OCI-LY3 (cell line): Measurements from ENCODE around the gene ABLIM3.

ENCODE experiments used
- H2AFZ ChIP-seq: fragments of 200-600, 300-600 bp; shearing (Covaris generic); 2 replicates; pipeline ENCODE4 v1.6.0; 2014; ENCODE audit warnings: antibody characterized with exemption, low read depth, low read length
- H3K27ac ChIP-seq: fragments of 200-600, 300-600 bp; sonication (generic); 2 replicates; pipeline ENCODE4 v1.5.1; 2014; ENCODE audit warnings: mild to moderate bottlenecking, low read length, moderate library complexity, mixed read lengths
- H3K27me3 ChIP-seq: fragments of 200-600, 300-600 bp; sonication (generic); 2 replicates; pipeline ENCODE4 v1.6.1; 2014; ENCODE audit warnings: low read depth, low read length, mixed read lengths
- H3K36me3 ChIP-seq: fragments of 200-600, 300-600 bp; sonication (generic); replicated peaks from 2 replicates; pipeline ENCODE3; 2014; ENCODE audit warnings: low read depth, low read length, mixed read lengths
- H3K4me1 ChIP-seq: fragments of 300-600, 200-600 bp; sonication (generic); 2 replicates; pipeline ENCODE4 v1.6.1; 2014; ENCODE audit warnings: low read length, mixed read lengths
- H3K4me2 ChIP-seq: fragments of 200-600, 300-600 bp; sonication (generic); 2 replicates; pipeline ENCODE4 v1.6.1; 2014; ENCODE audit warnings: low read length, mixed read lengths
- H3K4me3 ChIP-seq: fragments of 300-600, 200-600 bp; sonication (generic); 2 replicates; pipeline ENCODE4 v1.5.1; 2014; ENCODE audit warnings: antibody characterized with exemption, mild to moderate bottlenecking, low read length, moderate library complexity
- H3K79me2 ChIP-seq: fragments of 300-600, 200-600 bp; shearing (Covaris generic); 2 replicates; pipeline ENCODE4 v1.6.1; 2014; ENCODE audit warnings: mild to moderate bottlenecking, low read length, mixed read lengths
- H3K9ac ChIP-seq: fragments of 300-600, 200-600 bp; shearing (Covaris generic); 2 replicates; pipeline ENCODE4 v1.6.0; 2014; ENCODE audit warnings: mild to moderate bottlenecking, low read length, moderate library complexity
- H3K9me3 ChIP-seq: fragments of 200-600, 300-600 bp; shearing (Covaris generic); 2 replicates; pipeline ENCODE4 v1.6.1; 2014; ENCODE audit warnings: low read length, mixed read lengths; ENCODE audit not compliant: insufficient read depth
- H4K20me1 ChIP-seq: fragments of 200-600, 300-600 bp; sonication (generic); 2 replicates; pipeline ENCODE4 v1.6.1; 2016; ENCODE audit warnings: low read length, mixed read lengths; ENCODE audit not compliant: insufficient read depth
- CTCF ChIP-seq: fragments of 200-600, 300-600 bp; sonication (generic); IDR thresholded peaks from 2 replicates; pipeline ENCODE4 v1.5.1; 2014; ENCODE audit warnings: antibody characterized with exemption, low read length, low read depth
- EZH2phosphoT487 ChIP-seq: fragments of 200-600 bp; shearing (Covaris generic); IDR thresholded peaks from 2 replicates; pipeline ENCODE4 v1.6.1; 2018; ENCODE audit warnings: antibody characterized with exemption, mixed run types, low read depth

ABLIM3 gene

GRCh38 chr5:149280124-149280523 is 138.8 kb downstream of the ABLIM3 start:
- Histone ChIP-seq H3K27me3 (peaks cover 17% of the 10 kb centered on the region; the same call in 1 of the 2 replicates), H2AFZ (no peak overlapping the region), H3K9me3 (no peaks in the 10 kb centered on the region), H4K20me1 (no peaks in the 10 kb centered on the region), H3K4me2 (no peak overlapping the region), H3K79me2 (no peaks in the 10 kb centered on the region), H3K9ac (no peak overlapping the region), H3K4me3 (no peak overlapping the region), H3K4me1 (no peaks in the 10 kb centered on the region), H3K27ac (no peak overlapping the region), H3K36me3 (no peaks in the 10 kb centered on the region)
- no peak for TF ChIP-seq EZH2phosphoT487
- TF ChIP-seq CTCF = no peak

- Histone ChIP-seq H3K4me2 (no peak overlapping the region), H3K9ac (no peak overlapping the region), H3K36me3 (no peaks in the 10 kb centered on the region), H3K4me3 (no peak overlapping the region), H3K27ac (no peak overlapping the region), H3K9me3 (no peaks in the 10 kb centered on the region), H4K20me1 (no peaks in the 10 kb centered on the region), H3K79me2 (no peaks in the 10 kb centered on the region), H3K4me1 (no peaks in the 10 kb centered on the region), H3K27me3 (peaks cover 17% of the 10 kb centered on the region; the same call in 1 of the 2 replicates), H2AFZ (no peak overlapping the region)
- TF ChIP-seq EZH2phosphoT487 = no peak
- TF ChIP-seq CTCF = no peak
These were observed 139.5 kb downstream of the ABLIM3 start for GRCh38 chr5:149280802-149281201.

GRCh38 chr5:149282027-149282965 is 141.0 kb downstream of the ABLIM3 start:
- no peaks in the 10 kb centered on the region for H3K36me3 ChIP-seq
- H3K4me3 ChIP-seq = no peak overlapping the region
- H2AFZ ChIP-seq = no peak overlapping the region
- H3K9ac ChIP-seq = no peak overlapping the region
- H3K4me2 ChIP-seq = no peak overlapping the region
- no peaks in the 10 kb centered on the region for H3K9me3 ChIP-seq
- no peak overlapping the region for H3K27ac ChIP-seq
- H3K79me2 ChIP-seq = no peaks in the 10 kb centered on the region
- peaks cover 7% of the 10 kb centered on the region; the same call in 1 of the 2 replicates for H3K27me3 ChIP-seq
- no peaks in the 10 kb centered on the region for H4K20me1 ChIP-seq
- no peak for TF ChIP-seq CTCF
- no peaks in the 10 kb centered on the region for H3K4me1 ChIP-seq

- no peak overlapping the region for H3K9ac ChIP-seq
- H3K4me2 ChIP-seq = no peak overlapping the region
- H3K4me1 ChIP-seq = no peaks in the 10 kb centered on the region
- TF ChIP-seq CTCF = no peak
- TF ChIP-seq EZH2phosphoT487 = no peak
- no peaks in the 10 kb centered on the region for H3K9me3 ChIP-seq
- no peaks in the 10 kb centered on the region for H4K20me1 ChIP-seq
- no peak overlapping the region for H3K27ac ChIP-seq
- no peaks in the 10 kb centered on the region for H3K79me2 ChIP-seq
- no peak overlapping the region for H2AFZ ChIP-seq
- no peaks in the 10 kb centered on the region for H3K36me3 ChIP-seq
- peaks cover 4% of the 10 kb centered on the region; the same call in 1 of the 2 replicates for H3K27me3 ChIP-seq
- no peak overlapping the region for H3K4me3 ChIP-seq
These were observed 141.7 kb downstream of the ABLIM3 start for GRCh38 chr5:149282966-149283332.
